Measurements from ENCODE around the gene GGA1.
"Not testable (repeated sequence)": the region's sequence is repeated elsewhere in the genome, so short reads cannot be mapped to it uniquely, and the experiment has no call there.

The GGA1 gene

GRCh38 chr22:37609240-37610152 is 862 bp downstream of the GGA1 start:
- no peak for DNase-seq (ENCODE audit: low read depth)

- DNase-seq (ENCODE audit: low read depth), result not testable (repeated sequence)
Observed at GRCh38 chr22:37610153-37610475, 1.5 kb downstream of the GGA1 start.

GRCh38 chr22:37610480-37611129 is 2.0 kb downstream of the GGA1 start:
- DNase-seq (ENCODE audit: low read depth), result no peak

- no peak for DNase-seq (ENCODE audit: low read depth)
Observed at GRCh38 chr22:37611207-37611606, 2.6 kb downstream of the GGA1 start.

- DNase-seq (ENCODE audit: low read depth), result no peak
Observed at GRCh38 chr22:37616201-37617083, 7.8 kb downstream of the GGA1 start.

- DNase-seq (ENCODE audit: low read depth), result no peak
Observed at GRCh38 chr22:37617431-37617830, 8.8 kb downstream of the GGA1 start.

- DNase-seq (ENCODE audit: low read depth), result no peak
Observed at GRCh38 chr22:37618072-37618656, 9.5 kb downstream of the GGA1 start.

- no peak for DNase-seq (ENCODE audit: low read depth)
Observed at GRCh38 chr22:37618674-37619073, 10.0 kb downstream of the GGA1 start.

- no peak for DNase-seq (ENCODE audit: low read depth)
Observed at GRCh38 chr22:37619991-37620390, 11.4 kb downstream of the GGA1 start.

GRCh38 chr22:37621352-37621860 is 12.8 kb downstream of the GGA1 start:
- DNase-seq (ENCODE audit: low read depth), result no peak

GRCh38 chr22:37623075-37624016 is 14.7 kb downstream of the GGA1 start:
- peak; percentile 66 for DNase-seq (ENCODE audit: low read depth)

GRCh38 chr22:37624017-37624365 is 15.4 kb downstream of the GGA1 start:
- DNase-seq (ENCODE audit: low read depth), result no peak

- no peak for DNase-seq (ENCODE audit: low read depth)
Observed at GRCh38 chr22:37624876-37625275, 16.2 kb downstream of the GGA1 start.

- no peak for DNase-seq (ENCODE audit: low read depth)
Observed at GRCh38 chr22:37625737-37626136, 17.1 kb downstream of the GGA1 start.

GRCh38 chr22:37626144-37626543 is 17.5 kb downstream of the GGA1 start:
- no peak for DNase-seq (ENCODE audit: low read depth)

GRCh38 chr22:37626556-37627075 is 18.0 kb downstream of the GGA1 start:
- no peak for DNase-seq (ENCODE audit: low read depth)

GRCh38 chr22:37627121-37627520 is 18.5 kb downstream of the GGA1 start:
- DNase-seq (ENCODE audit: low read depth), result no peak

- no peak for DNase-seq (ENCODE audit: low read depth)
Observed at GRCh38 chr22:37627545-37627944, 18.9 kb downstream of the GGA1 start.

- DNase-seq (ENCODE audit: low read depth), result no peak
Observed at GRCh38 chr22:37628830-37629229, 20.2 kb downstream of the GGA1 start.

- DNase-seq (ENCODE audit: low read depth), result no peak
Observed at GRCh38 chr22:37629928-37630327, 21.3 kb downstream of the GGA1 start.

All from stimulated activated CD8-positive, alpha-beta memory T cell treated with anti-CD3 and anti-CD28 coated beads, Interleukin-12 subunit alpha, Interleukin-12 subunit beta, amount 100 ng/mL, for 1 hour (primary cell).